ENCODE measurements around the gene CCDC136.

Gene CCDC136

GRCh38 chr7:128791121-128791971, at the start of gene CCDC136:
TSS of gene CCDC136 (plus strand) at chr7:128791968. CDS start at chr7:128792412, 444 bp downstream.
- peaks cover 4% of the 10 kb centered on the region for H3K4me1 Mint-ChIP-seq (ENCODE audit: low read depth)
- H3K9me3 Mint-ChIP-seq: no peaks in the 10 kb centered on the region
- H3K36me3 Mint-ChIP-seq (ENCODE audit: low read depth): no peaks in the 10 kb centered on the region
- no peak within 1 kb of the TSS for H3K27ac Mint-ChIP-seq
- H3K27me3 Mint-ChIP-seq: peaks cover 17% of the 10 kb centered on the region
- peak within 1 kb of the TSS; percentile 79 for H3K4me3 Mint-ChIP-seq

- Mint-ChIP-seq H3K27me3 (no peaks in the 10 kb centered on the region), H3K4me1 (ENCODE audit: low read depth) (peaks cover 65% of the 10 kb centered on the region), H3K9me3 (no peaks in the 10 kb centered on the region), H3K36me3 (ENCODE audit: low read depth) (peaks cover 33% of the 10 kb centered on the region), H3K27ac (no peak overlapping the region), H3K4me3 (no peak overlapping the region)
Measured at GRCh38 chr7:128742206-128742605, 49.6 kb upstream of the CCDC136 start.

GRCh38 chr7:128743112-128743772, 48.5 kb upstream of the CCDC136 start:
- Mint-ChIP-seq H3K9me3 (no peaks in the 10 kb centered on the region), H3K36me3 (ENCODE audit: low read depth) (peaks cover 43% of the 10 kb centered on the region), H3K4me3 (no peak overlapping the region), H3K27ac (no peak overlapping the region), H3K27me3 (no peaks in the 10 kb centered on the region), H3K4me1 (ENCODE audit: low read depth) (peaks cover 61% of the 10 kb centered on the region)

- H3K27me3 Mint-ChIP-seq: no peaks in the 10 kb centered on the region
- no peaks in the 10 kb centered on the region for H3K9me3 Mint-ChIP-seq
- peaks cover 55% of the 10 kb centered on the region for H3K36me3 Mint-ChIP-seq (ENCODE audit: low read depth)
Measured at GRCh38 chr7:128744366-128744905, 47.3 kb upstream of the CCDC136 start.

GRCh38 chr7:128745706-128746105, 46.1 kb upstream of the CCDC136 start:
- H3K36me3 Mint-ChIP-seq (ENCODE audit: low read depth): peaks cover 67% of the 10 kb centered on the region
- H3K27ac Mint-ChIP-seq: no peak overlapping the region
- H3K4me3 Mint-ChIP-seq: no peak overlapping the region
- no peaks in the 10 kb centered on the region for H3K9me3 Mint-ChIP-seq
- H3K27me3 Mint-ChIP-seq: no peaks in the 10 kb centered on the region
- peaks cover 40% of the 10 kb centered on the region for H3K4me1 Mint-ChIP-seq (ENCODE audit: low read depth)

More at GRCh38 chr7:128744366-128744905, 47.3 kb upstream of the CCDC136 start:
- Mint-ChIP-seq H3K27ac (peak overlapping the region; percentile 43), H3K4me1 (ENCODE audit: low read depth) (peaks cover 52% of the 10 kb centered on the region), H3K4me3 (no peak overlapping the region)

- peaks cover 61% of the 10 kb centered on the region for H3K36me3 Mint-ChIP-seq (ENCODE audit: low read depth)
- H3K9me3 Mint-ChIP-seq: no peaks in the 10 kb centered on the region
- no peaks in the 10 kb centered on the region for H3K27me3 Mint-ChIP-seq
- H3K4me1 Mint-ChIP-seq (ENCODE audit: low read depth): peaks cover 22% of the 10 kb centered on the region
- no peak overlapping the region for H3K4me3 Mint-ChIP-seq
- no peak overlapping the region for H3K27ac Mint-ChIP-seq
Measured at GRCh38 chr7:128747327-128748079, 44.3 kb upstream of the CCDC136 start.

- Mint-ChIP-seq H3K27ac (no peak overlapping the region), H3K36me3 (ENCODE audit: low read depth) (peaks cover 78% of the 10 kb centered on the region), H3K4me3 (no peak overlapping the region), H3K9me3 (no peaks in the 10 kb centered on the region), H3K27me3 (no peaks in the 10 kb centered on the region), H3K4me1 (ENCODE audit: low read depth) (peaks cover 4% of the 10 kb centered on the region)
Measured at GRCh38 chr7:128752251-128752650, 39.5 kb upstream of the CCDC136 start.

- no peaks in the 10 kb centered on the region for H3K9me3 Mint-ChIP-seq
- H3K4me1 Mint-ChIP-seq (ENCODE audit: low read depth): peaks cover 5% of the 10 kb centered on the region
- H3K27me3 Mint-ChIP-seq: no peaks in the 10 kb centered on the region
- no peak overlapping the region for H3K27ac Mint-ChIP-seq
- no peak overlapping the region for H3K4me3 Mint-ChIP-seq
- H3K36me3 Mint-ChIP-seq (ENCODE audit: low read depth): peaks cover 66% of the 10 kb centered on the region
Measured at GRCh38 chr7:128755075-128755818, 36.5 kb upstream of the CCDC136 start.

- Mint-ChIP-seq H3K27me3 (no peaks in the 10 kb centered on the region), H3K9me3 (no peaks in the 10 kb centered on the region), H3K27ac (no peak overlapping the region), H3K4me3 (no peak overlapping the region), H3K36me3 (ENCODE audit: low read depth) (peaks cover 62% of the 10 kb centered on the region), H3K4me1 (ENCODE audit: low read depth) (peaks cover 5% of the 10 kb centered on the region)
Measured at GRCh38 chr7:128755819-128756476, 35.8 kb upstream of the CCDC136 start.

GRCh38 chr7:128757203-128757602, 34.6 kb upstream of the CCDC136 start:
- H3K4me1 Mint-ChIP-seq (ENCODE audit: low read depth): peaks cover 5% of the 10 kb centered on the region
- no peaks in the 10 kb centered on the region for H3K9me3 Mint-ChIP-seq
- H3K36me3 Mint-ChIP-seq (ENCODE audit: low read depth): peaks cover 68% of the 10 kb centered on the region
- no peak overlapping the region for H3K27ac Mint-ChIP-seq
- no peaks in the 10 kb centered on the region for H3K27me3 Mint-ChIP-seq
- no peak overlapping the region for H3K4me3 Mint-ChIP-seq

GRCh38 chr7:128758553-128758952, 33.2 kb upstream of the CCDC136 start:
- no peak overlapping the region for H3K4me3 Mint-ChIP-seq
- H3K4me1 Mint-ChIP-seq (ENCODE audit: low read depth): peaks cover 5% of the 10 kb centered on the region
- H3K27me3 Mint-ChIP-seq: no peaks in the 10 kb centered on the region
- H3K36me3 Mint-ChIP-seq (ENCODE audit: low read depth): peaks cover 62% of the 10 kb centered on the region
- no peak overlapping the region for H3K27ac Mint-ChIP-seq
- no peaks in the 10 kb centered on the region for H3K9me3 Mint-ChIP-seq

- Mint-ChIP-seq H3K27me3 (no peaks in the 10 kb centered on the region), H3K4me3 (no peak overlapping the region), H3K9me3 (no peaks in the 10 kb centered on the region), H3K36me3 (ENCODE audit: low read depth) (peaks cover 57% of the 10 kb centered on the region), H3K27ac (no peak overlapping the region), H3K4me1 (ENCODE audit: low read depth) (peaks cover 5% of the 10 kb centered on the region)
Measured at GRCh38 chr7:128759242-128759641, 32.5 kb upstream of the CCDC136 start.

GRCh38 chr7:128763541-128763940, 28.2 kb upstream of the CCDC136 start:
- Mint-ChIP-seq H3K27ac (no peak overlapping the region), H3K4me3 (no peak overlapping the region), H3K4me1 (ENCODE audit: low read depth) (no peaks in the 10 kb centered on the region), H3K9me3 (no peaks in the 10 kb centered on the region), H3K36me3 (ENCODE audit: low read depth) (peaks cover 49% of the 10 kb centered on the region), H3K27me3 (no peaks in the 10 kb centered on the region)
